SK-N-SH (cell line): ENCODE results near the gene ZNF471.

Source experiments
- FOXJ3 ChIP-seq: sonication (generic); formaldehyde crosslinking; IDR thresholded peaks from 2 replicates; pipeline ENCODE4 v1.5.1; 2020; ENCODE audit warnings: mild to moderate bottlenecking, missing genetic modification reagents
- MXI1 ChIP-seq: IDR thresholded peaks from 2 replicates; pipeline ENCODE4 v1.6.1; 2012; ENCODE audit warnings: mild to moderate bottlenecking, low read depth, low read length, improper control_type of control experiment
- NFIC ChIP-seq: IDR thresholded peaks from 2 replicates; pipeline ENCODE4 v1.4.0; 2012; ENCODE audit warnings: borderline replicate concordance
- RXRA ChIP-seq: IDR thresholded peaks from 2 replicates; pipeline ENCODE4 v1.4.0; 2012; ENCODE audit warnings: low read depth, mild to moderate bottlenecking, borderline replicate concordance
- SMC3 ChIP-seq: IDR thresholded peaks from 2 replicates; pipeline ENCODE4 v1.6.1; 2012; ENCODE audit warnings: low read depth, low read length, improper control_type of control experiment
- TAF1 ChIP-seq: IDR thresholded peaks from 2 replicates; pipeline ENCODE4 v1.6.1; 2012; ENCODE audit warnings: low read depth, mild to moderate bottlenecking, low read length, moderate library complexity, borderline replicate concordance
- TF ChIP-seq, protein P1 (sequence below): fragments of 200-600 bp; sonication (generic); IDR thresholded peaks from 2 replicates; pipeline ENCODE4 v1.6.1; 2017; ENCODE audit warnings: antibody characterized with exemption, mild to moderate bottlenecking, moderate library complexity
- TF ChIP-seq, protein P2 (sequence below): IDR thresholded peaks from 2 replicates; pipeline ENCODE4 v1.4.0; 2012; ENCODE audit warnings: low read depth, borderline replicate concordance
- TF ChIP-seq, protein P3 (sequence below): fragments of 150-350 bp; IDR thresholded peaks from 2 replicates; pipeline ENCODE4 v1.6.1; 2016; ENCODE audit warnings: mild to moderate bottlenecking, low read depth, low read length
- TF ChIP-seq, protein P4 (sequence below): IDR thresholded peaks from 2 replicates; pipeline ENCODE4 v1.4.0; 2012; ENCODE audit warnings: low read depth

DNA sequence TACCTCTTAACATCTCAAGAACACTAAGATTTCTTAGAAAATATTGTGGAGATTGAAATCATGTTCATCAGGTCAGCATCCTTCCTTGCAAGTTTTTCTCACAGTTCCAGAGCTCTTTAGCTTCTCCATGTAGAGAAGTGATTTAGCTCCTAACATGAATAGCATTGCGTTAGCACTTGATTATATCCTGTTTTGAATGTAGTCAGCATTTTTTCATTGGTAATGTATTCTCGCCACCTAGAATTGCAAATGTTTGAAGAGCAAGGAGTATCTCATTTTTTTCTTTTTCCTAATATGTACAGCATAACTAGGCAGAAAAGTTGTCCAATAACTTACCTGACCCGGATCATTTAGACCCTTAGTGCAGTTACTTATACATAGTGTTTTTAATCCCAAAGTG lies 66.3 kb downstream of the ZNF471 start:
- TF ChIP-seq, protein P1, sequence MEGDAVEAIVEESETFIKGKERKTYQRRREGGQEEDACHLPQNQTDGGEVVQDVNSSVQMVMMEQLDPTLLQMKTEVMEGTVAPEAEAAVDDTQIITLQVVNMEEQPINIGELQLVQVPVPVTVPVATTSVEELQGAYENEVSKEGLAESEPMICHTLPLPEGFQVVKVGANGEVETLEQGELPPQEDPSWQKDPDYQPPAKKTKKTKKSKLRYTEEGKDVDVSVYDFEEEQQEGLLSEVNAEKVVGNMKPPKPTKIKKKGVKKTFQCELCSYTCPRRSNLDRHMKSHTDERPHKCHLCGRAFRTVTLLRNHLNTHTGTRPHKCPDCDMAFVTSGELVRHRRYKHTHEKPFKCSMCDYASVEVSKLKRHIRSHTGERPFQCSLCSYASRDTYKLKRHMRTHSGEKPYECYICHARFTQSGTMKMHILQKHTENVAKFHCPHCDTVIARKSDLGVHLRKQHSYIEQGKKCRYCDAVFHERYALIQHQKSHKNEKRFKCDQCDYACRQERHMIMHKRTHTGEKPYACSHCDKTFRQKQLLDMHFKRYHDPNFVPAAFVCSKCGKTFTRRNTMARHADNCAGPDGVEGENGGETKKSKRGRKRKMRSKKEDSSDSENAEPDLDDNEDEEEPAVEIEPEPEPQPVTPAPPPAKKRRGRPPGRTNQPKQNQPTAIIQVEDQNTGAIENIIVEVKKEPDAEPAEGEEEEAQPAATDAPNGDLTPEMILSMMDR, result no peak
- TF ChIP-seq, protein P2, sequence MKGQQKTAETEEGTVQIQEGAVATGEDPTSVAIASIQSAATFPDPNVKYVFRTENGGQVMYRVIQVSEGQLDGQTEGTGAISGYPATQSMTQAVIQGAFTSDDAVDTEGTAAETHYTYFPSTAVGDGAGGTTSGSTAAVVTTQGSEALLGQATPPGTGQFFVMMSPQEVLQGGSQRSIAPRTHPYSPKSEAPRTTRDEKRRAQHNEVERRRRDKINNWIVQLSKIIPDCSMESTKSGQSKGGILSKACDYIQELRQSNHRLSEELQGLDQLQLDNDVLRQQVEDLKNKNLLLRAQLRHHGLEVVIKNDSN, result no peak
- TF ChIP-seq SMC3, result no peak
- TF ChIP-seq, protein P3, sequence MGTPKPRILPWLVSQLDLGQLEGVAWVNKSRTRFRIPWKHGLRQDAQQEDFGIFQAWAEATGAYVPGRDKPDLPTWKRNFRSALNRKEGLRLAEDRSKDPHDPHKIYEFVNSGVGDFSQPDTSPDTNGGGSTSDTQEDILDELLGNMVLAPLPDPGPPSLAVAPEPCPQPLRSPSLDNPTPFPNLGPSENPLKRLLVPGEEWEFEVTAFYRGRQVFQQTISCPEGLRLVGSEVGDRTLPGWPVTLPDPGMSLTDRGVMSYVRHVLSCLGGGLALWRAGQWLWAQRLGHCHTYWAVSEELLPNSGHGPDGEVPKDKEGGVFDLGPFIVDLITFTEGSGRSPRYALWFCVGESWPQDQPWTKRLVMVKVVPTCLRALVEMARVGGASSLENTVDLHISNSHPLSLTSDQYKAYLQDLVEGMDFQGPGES, result no peak
- no peak for TF ChIP-seq NFIC
- no peak for TF ChIP-seq MXI1
- TF ChIP-seq, protein P4, sequence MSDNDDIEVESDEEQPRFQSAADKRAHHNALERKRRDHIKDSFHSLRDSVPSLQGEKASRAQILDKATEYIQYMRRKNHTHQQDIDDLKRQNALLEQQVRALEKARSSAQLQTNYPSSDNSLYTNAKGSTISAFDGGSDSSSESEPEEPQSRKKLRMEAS, result no peak
- TF ChIP-seq RXRA, result no peak
- TF ChIP-seq TAF1, result no peak
- TF ChIP-seq FOXJ3, result no peak
